Hippocampal formation (tissue), 2 donors: Measurements from ENCODE around the gene ZBTB37.
"Not testable (repeated sequence)": the region's sequence is repeated elsewhere in the genome, so short reads cannot be mapped to it uniquely, and the experiment has no call there.

Source experiments
- DNase-seq, 2 donors: peaks; one replicate each; lab custom pipeline; 2025; lab: John Stamatoyannopoulos, UW

ZBTB37 gene, protein sequence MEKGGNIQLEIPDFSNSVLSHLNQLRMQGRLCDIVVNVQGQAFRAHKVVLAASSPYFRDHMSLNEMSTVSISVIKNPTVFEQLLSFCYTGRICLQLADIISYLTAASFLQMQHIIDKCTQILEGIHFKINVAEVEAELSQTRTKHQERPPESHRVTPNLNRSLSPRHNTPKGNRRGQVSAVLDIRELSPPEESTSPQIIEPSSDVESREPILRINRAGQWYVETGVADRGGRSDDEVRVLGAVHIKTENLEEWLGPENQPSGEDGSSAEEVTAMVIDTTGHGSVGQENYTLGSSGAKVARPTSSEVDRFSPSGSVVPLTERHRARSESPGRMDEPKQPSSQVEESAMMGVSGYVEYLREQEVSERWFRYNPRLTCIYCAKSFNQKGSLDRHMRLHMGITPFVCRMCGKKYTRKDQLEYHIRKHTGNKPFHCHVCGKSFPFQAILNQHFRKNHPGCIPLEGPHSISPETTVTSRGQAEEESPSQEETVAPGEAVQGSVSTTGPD

DNA sequence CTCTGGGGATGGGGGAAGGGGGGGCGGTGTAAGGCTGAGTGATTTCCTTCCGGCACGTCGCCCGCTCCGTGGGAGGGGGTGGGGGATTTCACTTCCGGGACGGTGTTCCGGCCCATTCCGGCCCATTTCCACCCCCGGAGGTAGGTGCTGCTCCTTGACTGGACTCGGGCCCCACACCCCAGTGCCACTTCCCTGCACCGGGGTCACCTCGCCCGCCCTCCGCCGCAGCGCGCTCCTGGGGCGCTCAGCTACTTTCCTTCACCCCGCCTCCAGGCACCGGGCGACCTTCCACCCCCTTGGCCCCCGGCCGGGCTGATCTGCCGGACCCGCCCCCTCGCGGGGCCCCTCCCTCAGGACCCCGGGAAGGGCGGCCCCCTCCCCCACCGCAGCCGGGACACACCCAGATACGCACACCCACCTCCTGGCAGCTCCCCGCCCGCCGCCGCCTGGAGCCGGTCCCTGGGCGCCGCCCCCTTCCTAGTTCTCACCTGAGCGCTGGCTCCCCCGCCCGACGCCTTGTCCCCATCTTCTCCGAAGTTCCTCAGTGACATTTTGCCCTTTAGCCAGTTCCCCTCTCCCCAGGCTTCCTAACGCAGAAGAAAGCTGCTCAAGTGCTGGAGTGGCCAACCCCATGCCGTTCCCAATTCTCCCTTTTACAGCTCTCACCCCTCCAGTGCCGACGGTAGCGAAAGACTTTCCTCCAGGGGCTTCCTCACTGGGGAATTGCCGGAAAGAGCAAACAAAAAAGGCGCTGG, at the start of gene ZBTB37:
Gene ZBTB37 (plus strand): TSS at position 115 of the 755 bp plus-strand sequence. CDS start 1,846 bp downstream, outside the sequence.
- peak in 1 of 2 donors; percentile 80 for DNase-seq

DNA sequence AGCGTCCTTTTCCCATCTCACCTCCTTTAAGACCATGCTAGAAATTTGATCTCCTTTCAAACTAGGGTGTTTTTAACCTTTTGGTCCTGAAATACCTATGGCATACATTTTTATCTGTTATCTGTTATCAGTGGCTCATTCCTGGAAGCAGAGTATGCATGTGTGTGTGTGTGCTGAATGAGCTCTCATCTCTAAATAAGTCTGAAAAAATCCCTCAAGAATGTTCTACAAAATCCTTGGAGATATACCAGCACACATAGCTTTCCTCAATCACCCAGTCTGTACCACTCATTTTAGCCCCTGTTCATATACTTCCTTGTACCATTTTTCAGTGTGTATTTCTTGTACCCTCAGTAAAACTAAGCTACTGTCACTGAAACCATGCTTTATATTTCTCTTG, 49.7 kb upstream of the ZBTB37 start:
- DNase-seq = no peak

DNA sequence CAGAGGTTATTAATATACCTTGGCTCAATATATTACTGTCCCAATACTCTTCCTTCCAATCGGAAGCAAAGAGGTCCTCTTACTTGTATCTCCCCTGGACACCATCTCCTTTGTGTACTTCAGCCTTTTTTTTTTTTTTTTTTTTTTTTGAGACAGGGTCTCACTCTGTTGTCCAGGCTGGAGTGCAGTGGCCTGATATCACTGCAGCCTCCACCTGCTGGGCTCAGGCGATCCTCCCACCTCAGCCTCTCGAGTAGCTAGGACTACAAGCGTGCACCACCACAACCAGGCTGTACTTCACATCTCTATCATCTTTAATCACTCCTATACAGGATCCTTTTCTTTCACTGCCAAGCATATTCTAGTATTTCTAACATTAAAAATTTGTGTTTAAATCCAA, 46.5 kb upstream of the ZBTB37 start:
- DNase-seq = no peak

DNA sequence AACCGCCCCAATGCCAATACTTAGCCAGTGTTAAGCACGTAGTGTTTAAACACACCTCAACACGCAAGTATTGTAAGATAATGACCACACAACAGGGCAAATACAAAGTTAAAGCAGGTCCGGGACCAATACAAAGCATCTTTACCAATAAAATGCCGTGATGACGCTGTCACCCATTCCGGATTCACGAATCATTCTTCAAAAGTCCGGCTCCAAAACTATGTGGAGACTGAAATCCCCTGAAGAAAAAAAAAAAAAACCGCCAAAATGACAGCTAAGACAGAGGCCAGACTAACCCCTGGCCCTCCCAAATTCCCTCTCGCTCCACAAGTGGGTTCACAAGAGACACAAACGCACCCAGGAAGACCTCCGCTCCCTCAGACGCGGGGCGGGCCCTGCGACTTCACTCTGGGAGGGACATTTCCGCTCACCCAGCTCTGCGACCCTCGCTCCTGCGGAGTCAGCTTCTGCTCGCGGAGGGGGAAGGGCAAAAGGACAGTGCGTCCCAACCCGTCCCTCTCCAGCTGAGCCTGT, 44.3 kb upstream of the ZBTB37 start:
- no peak for DNase-seq

DNA sequence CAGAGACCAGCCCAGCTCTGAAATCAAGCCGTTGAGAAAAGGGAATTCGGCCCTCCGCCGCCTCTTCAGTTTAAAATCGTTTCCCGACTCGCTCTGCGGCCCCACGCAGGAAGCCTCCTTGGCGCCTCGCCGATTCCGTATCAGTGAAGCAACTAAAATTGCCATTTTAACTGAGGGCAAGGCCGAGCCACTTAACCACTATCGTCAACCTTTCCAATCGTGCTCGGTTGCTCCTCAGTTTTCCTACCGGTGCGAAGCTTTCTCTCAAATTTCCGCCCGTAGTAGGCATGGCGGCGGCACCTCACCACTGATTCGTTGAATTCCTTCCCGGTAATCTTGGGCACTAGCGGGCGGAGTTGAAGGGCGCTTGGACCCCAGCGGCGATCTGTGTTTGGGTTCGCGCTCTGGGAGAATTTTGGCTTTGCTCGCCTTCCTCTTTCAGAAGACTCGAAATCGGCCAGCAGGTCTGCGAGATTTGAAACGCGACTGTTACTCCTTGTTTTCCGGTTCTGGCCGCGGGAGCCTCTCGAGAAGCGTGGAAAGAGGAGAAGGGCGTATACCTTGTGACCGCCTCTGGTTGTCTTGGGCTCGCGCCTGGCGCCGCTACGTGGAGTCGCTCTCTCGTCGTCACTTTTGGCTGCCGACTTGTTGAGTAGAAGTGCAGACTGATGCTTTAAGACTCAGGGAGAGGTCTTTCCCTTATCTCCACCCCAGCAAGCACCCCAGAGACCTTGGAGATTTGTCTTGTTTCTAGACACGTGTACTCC, 43.7 kb upstream of the ZBTB37 start, which contains the start of the genes CENPL and DARS2:
Gene CENPL (minus strand): TSS at position 569 of the 767 bp plus-strand sequence. CDS start 13,584 bp downstream, outside the sequence.
Gene DARS2 (plus strand): TSS at position 359 of the 767 bp plus-strand sequence. CDS start 557 bp downstream, outside the sequence.
- DNase-seq = peak; percentile 95 to 99

DNA sequence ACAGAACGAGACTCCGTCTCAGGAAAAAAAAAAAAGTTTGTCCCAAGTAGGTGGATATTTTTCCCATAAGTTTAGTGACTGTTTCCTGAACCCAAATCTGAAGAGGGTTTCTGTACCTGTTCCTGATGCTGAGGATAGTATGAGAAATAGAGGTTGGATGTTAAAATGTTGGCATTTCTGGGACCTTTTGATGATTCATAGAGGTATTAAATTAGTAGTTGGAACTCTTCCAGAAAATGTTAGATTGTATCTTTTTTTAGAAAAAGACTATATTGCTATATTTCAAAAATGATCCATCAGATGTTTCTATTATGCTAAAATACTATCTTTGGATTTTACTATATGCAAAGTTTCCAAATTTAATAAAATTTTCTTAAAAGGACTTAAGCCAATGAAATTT, 40.6 kb upstream of the ZBTB37 start:
- no peak for DNase-seq

DNA sequence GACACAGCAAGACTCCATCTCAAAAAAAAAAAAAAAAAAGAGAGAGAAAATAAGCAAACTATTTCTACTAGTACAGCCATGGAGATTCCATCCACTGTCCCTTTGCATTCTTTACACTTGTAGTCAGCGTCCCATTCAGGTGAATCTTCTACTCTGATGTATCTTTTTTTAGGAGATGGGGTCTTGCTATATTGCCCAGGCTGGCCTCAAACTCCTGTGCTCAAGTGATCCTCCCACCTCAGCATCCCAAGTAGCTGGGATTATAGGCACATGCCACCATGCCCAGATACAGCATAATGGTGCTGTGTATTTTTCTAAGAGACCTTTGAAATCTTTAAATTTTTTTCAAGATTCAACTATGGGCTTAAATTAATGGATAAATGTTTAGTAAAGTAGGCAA, 35.4 kb upstream of the ZBTB37 start:
- no peak for DNase-seq

DNA sequence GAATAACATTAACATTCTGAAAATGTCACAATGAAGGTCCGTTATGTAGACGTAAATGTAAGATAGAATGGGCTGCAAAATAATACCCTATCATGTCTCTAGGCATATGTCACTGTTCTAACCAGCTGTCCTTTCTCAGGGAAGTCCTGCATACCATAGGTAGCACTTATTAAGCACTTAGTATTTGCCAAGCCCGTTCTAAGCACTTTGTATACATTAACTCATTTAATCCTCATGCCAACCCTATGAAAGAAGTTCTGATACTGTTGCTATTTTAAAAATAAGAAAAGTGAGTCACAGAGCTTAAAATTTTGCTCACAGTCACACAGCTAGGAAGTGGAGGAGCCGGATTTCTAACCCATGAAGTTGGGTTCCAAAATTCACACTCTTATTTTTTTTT, 16.1 kb upstream of the ZBTB37 start:
- DNase-seq = no peak

DNA sequence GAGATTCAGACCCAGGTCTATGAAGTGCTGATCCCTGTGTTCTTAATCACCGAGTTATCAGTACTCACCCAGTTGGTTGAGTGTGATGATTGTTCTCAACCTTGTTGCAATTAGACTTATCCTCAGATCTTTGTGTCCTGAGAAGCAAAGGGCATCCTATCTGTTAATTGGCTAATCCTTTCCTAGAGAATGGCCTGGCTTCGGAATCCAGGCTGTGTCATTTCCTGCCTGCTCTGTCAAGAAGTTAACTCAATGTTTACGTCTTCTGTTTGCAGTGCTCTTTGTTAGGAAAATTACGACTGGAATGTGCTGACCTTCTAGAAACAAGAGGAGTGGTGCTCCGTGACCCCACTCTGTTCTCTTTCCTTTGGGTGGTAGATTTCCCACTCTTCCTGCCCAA, 15.1 kb upstream of the ZBTB37 start:
- DNase-seq = no peak

DNA sequence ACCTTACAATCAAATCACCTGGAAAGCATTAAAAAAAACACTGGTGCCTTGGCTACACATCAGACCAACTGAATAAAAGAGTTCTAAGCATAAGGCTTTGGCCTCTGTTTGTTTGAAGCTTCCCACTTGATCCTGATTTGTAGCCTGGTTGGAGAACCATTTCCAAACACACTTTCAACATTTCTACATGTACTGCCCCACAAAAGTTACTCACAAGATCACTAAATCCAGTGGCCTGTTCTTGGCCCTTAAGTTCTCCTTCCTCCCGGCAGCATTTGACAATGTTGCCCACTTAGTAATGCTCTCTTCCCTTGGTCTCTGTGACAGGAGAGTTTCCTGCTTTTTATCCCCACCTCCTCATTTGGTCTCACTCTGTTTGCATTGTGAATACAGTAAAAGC, 12.2 kb upstream of the ZBTB37 start:
- no peak for DNase-seq

DNA sequence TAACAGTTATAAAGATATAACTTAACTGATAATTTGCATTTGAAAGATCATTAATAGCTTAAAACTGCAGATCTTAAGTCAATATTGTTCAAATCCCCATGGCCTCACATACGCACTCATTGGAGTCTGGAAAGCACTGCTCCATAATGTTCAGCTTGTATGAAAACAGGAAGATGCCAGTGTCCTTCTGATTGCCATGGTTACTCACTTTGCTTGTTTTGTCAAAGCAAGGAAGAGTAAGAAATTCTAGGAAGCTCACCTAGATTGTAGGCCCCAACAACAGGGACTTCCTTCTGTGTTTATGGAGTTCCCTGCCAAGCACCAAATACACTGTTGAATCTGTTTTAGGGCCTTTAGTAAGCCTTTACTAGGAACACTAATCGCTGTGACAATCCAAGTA, 11.3 kb upstream of the ZBTB37 start:
- no peak for DNase-seq

DNA sequence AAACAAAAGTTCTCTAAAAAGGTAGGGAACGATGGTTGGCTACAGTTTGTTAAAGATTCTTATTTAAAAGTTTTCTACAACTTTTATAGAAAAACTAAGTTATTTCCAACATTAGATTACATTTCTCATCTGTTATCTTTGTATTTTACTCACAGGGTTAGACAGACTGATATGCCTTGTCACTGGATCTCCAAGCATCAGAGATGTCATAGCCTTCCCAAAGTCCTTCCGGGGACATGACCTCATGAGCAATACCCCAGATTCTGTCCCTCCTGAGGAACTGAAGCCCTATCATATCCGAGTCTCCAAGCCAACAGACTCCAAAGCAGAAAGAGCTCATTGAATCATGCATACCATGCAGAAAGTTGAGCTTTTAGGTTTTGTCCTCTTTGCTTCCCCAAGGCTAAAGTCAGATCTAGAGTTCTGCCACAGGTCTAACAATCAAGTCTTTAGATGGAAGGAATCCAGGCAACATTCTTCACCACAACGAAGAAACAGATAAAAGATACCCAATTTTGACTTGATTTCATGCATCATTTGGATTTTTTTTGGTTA, 10.7 kb upstream of the ZBTB37 start:
- DNase-seq = no peak

DNA sequence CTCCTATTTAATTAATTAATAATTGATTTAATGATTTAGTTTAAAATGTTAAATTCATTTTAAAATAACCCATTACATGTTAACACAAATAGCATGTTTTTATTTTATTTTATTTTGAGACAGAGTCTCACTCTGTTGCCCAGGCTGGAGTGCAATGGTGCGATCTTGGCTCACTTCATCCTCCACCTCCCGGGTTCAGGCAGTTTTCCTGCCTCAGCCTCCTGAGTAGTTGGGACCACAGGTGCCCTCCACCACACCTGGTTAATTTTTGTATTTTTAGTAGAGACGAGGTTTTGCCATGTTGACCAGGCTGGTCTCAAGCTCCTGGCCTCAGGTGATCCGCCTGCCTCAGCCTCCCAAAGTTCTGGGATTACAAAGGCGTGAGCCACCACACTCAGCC, 8.6 kb upstream of the ZBTB37 start:
- not testable (repeated sequence) for DNase-seq

DNA sequence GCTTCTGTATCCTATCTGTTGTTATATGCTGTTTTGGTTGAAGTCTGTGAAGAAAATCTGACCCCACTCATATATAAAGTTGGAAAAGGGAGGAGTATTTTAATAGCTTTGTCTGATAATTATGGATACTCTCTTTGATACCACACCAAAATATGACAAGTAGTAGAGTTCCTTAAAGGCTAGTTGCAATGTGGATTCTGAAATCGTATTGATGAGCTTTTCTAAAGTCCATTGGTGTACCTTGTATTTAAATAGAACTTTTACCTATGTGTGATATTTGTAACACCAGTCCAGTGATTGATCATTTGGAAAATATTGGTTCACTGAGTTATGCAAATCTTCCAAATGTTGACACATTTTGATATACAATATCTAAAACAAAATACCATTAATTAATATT, 8.1 kb upstream of the ZBTB37 start:
- DNase-seq = no peak

DNA sequence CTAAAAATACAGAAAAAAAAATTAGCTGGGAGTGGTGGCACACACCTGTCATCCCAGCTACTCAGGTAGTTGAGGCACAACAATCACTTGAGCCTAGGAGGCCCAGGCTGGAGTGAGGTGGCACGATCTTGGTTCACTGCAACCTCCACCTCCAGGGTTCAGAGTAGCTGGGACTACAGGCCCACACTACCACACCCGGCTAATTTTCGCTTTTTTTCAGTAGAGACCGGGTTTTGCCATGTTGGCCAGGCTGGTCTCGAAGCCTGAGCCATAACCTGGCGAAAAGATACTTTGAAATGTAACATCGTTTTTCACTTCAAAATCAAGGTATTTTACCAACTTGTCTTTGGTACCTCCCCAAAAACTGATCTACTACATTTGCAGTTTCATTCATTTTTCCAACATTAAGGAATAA, 6.4 kb upstream of the ZBTB37 start:
- DNase-seq = no peak

DNA sequence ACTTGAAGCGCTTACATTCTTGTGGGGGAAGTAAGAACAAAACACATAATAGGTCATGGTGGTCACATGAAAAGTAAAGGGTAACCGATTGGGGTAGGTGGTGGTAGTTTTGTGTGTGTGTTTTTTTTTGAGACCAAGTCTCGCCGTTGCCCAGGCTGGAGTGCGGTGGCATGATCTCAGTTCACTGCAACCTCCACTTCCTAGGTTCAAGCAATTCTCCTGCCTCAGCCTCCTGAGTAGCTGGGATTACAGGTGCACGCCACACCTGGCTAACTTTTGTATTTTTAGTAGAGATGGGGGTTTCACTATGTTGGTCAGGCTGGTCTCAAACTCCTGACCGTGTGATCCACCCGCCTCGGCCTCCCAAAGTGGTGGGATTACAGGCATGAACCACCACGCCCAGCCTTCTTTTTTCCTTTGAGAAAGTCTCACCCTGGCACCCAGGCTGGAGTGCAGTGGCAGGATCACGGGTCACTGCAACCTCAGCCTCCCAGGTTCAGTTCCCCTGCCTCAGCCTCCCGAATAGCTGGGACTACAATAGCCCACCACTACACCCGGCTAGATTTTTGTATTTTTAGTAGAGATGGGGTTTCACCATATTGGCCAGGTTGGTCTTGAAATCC, 5.9 kb upstream of the ZBTB37 start:
- DNase-seq = not testable (repeated sequence)

DNA sequence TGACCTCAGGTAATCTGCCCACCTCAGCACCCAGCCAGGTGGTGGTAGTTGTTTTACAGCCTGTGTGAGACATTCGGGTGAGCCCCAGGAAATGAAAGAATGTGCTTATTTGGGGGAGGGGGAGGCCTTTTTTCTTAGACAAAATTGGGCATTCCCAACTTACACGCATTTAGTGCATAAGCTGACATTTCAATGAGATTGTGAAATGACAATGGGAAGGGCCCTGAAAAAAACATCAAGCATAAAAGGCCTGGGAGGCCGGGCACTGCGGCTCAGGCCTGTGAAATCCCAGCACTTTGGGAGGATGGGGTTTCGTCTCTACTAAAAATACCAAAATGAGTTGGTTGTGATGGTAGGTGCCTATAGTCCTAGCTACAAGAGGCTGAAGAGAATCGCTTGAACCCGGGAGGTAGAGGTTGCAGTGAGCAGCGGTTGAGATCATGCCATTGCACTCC, 5.4 kb upstream of the ZBTB37 start:
- DNase-seq = no peak

DNA sequence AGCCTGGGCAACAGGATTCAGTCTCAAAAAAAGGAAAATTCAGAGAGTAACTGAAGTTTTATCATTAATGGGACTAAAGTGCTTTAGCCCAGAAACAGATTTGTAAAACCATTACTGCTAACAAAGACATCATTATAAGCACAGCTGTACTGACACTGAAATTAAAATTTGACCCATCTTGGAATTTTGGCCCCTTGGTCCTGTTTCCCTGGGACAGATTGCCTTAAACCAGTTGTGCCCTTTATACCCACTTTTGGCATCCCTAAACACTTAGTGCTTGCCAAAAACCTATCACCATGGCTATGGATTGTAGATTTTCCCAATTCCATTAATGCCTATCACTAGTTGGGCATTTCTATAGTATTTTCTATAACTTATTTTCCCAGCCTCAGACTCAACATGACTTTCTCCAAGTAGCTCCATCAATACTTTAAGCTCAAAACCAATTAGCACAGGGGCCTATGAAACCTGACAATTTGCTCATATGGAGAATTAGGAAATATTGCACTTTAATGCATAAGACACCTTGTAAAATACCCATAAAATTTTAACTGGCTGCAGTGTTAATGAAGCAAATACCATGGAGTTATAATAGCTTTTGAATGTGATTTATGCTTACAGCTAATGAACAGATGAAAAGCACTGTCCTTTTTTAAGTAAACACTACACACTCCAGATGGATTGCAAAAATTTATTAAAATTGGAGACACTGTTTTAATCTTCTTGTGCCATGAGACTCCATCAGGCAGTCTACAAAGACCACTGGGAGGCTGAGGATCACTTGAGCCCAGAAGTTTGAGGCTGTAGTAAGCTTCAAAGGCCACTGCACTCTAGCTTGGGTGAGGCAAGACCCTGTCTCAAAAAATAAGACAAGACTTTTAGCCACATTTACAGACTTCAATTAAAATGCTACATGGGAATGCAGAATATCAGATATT, 4.7 kb upstream of the ZBTB37 start:
- DNase-seq = no peak

DNA sequence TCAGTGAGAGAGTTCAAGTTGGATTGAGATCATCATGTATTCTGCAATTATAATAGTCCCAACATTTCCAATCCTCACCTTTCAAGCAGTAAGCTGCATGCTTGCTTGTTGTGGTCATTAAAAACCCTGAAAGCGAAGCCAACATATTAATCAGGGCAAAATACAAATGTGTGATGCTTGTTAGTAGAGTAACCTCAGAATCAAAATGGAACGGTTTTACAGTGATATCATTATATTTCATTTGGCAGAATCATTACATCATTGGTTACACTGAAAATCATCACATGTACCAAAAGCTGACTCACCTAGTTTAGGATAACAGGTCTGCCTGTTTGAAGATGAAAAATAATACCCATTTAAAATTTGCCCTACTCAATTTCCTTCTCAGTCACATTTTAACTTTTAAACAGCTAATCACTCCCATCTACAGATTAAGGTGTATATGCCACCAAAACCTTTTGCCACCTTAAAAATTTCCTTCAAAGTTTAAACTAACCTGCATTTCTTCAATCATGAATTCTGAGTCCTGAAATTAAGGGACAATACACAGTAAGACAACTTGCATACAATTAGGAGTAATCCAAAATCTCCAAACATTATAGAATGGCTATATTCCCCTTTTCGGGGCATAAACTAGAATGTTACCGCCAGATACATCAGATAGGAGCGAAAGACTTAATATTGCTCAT, 3.9 kb upstream of the ZBTB37 start:
- DNase-seq = no peak
